ENCODE data around the gene ZNF593.

Gene ZNF593

GRCh38 chr1:26195805-26196204 is 26.1 kb downstream of the ZNF593 start:
- no peak for FAIRE-seq
- TF ChIP-seq POLR2AphosphoS5 (IDR thresholded peaks at IDR 0.05; ENCODE audit: low read depth, low read length) (no peak), POLR2A (IDR thresholded peaks at IDR 0.05; ENCODE audit: low read depth, low read length) (no peak), TAF1 (IDR thresholded peaks at IDR 0.05; ENCODE audit: borderline replicate concordance, low read depth, low read length) (no peak)
- no peak for DNase-seq (ENCODE audit: insufficient read length)

DNA sequence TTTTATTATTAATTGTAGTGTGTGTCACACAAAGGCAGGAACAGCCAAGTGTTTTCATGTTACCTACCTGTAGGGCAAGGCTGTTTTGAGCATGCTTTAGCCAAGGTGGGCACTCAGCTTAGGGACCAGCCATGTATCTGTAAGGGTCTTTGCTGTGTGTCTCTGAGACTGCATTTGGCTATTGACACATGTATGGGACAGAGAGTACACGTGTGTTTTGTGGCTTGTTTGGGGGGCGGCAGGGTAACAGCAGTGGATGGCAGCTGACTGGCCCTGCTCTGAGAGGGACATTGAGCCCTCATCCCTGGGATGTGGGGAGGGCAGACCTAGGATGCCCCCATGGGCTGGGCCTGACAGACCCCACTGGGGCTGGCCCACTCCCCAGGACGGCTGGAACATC is 27.6 kb downstream of the ZNF593 start:
- no peak for DNase-seq (ENCODE audit: insufficient read length)
- TF ChIP-seq POLR2AphosphoS5 (IDR thresholded peaks at IDR 0.05; ENCODE audit: low read depth, low read length) (no peak), TAF1 (IDR thresholded peaks at IDR 0.05; ENCODE audit: borderline replicate concordance, low read depth, low read length) (no peak), POLR2A (IDR thresholded peaks at IDR 0.05; ENCODE audit: low read depth, low read length) (no peak)
- no peak for FAIRE-seq

DNA sequence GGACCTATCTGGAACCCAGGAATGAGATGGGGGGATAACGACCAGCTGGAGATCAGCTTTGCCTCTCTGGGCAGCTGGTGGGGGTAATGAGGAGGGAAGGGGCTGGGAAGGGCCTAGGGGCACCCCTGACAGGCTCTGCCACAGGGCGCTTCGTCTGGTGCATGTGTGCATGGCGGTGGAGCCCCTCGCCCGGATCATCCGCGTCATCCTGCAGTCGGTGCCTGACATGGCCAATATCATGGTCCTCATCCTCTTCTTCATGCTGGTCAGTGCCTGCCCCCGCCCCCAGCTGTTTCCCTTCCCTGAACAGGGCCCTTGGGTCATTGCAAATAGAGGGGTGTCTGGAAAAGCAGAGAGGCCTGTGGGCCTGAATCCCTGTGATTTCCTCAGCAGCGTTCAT is 28.1 kb downstream of the ZNF593 start:
- TF ChIP-seq POLR2AphosphoS5 (IDR thresholded peaks at IDR 0.05; ENCODE audit: low read depth, low read length) (no peak), POLR2A (IDR thresholded peaks at IDR 0.05; ENCODE audit: low read depth, low read length) (no peak), TAF1 (IDR thresholded peaks at IDR 0.05; ENCODE audit: borderline replicate concordance, low read depth, low read length) (no peak)
- DNase-seq (ENCODE audit: insufficient read length) = no peak
- FAIRE-seq = no peak

GRCh38 chr1:26200413-26200812 is 30.7 kb downstream of the ZNF593 start:
- DNase-seq (ENCODE audit: insufficient read length) (no peak), FAIRE-seq (no peak)
- no peak for TF ChIP-seq POLR2AphosphoS5 (IDR thresholded peaks at IDR 0.05; ENCODE audit: low read depth, low read length)
- no peak for TF ChIP-seq TAF1 (IDR thresholded peaks at IDR 0.05; ENCODE audit: borderline replicate concordance, low read depth, low read length)
- TF ChIP-seq POLR2A (IDR thresholded peaks at IDR 0.05; ENCODE audit: low read depth, low read length) = no peak

GRCh38 chr1:26203642-26204318 is 34.1 kb downstream of the ZNF593 start:
- FAIRE-seq (no peak), DNase-seq (ENCODE audit: insufficient read length) (no peak)
- no peak for TF ChIP-seq POLR2AphosphoS5 (IDR thresholded peaks at IDR 0.05; ENCODE audit: low read depth, low read length)
- TF ChIP-seq TAF1 (IDR thresholded peaks at IDR 0.05; ENCODE audit: borderline replicate concordance, low read depth, low read length) = no peak
- TF ChIP-seq POLR2A (IDR thresholded peaks at IDR 0.05; ENCODE audit: low read depth, low read length) = no peak

GRCh38 chr1:26210147-26210870 is 40.6 kb downstream of the ZNF593 start:
- DNase-seq (ENCODE audit: insufficient read length) = no peak
- no peak for FAIRE-seq
- no peak for TF ChIP-seq POLR2AphosphoS5 (IDR thresholded peaks at IDR 0.05; ENCODE audit: low read depth, low read length)
- no peak for TF ChIP-seq POLR2A (IDR thresholded peaks at IDR 0.05; ENCODE audit: low read depth, low read length)
- no peak for TF ChIP-seq TAF1 (IDR thresholded peaks at IDR 0.05; ENCODE audit: borderline replicate concordance, low read depth, low read length)

DNA sequence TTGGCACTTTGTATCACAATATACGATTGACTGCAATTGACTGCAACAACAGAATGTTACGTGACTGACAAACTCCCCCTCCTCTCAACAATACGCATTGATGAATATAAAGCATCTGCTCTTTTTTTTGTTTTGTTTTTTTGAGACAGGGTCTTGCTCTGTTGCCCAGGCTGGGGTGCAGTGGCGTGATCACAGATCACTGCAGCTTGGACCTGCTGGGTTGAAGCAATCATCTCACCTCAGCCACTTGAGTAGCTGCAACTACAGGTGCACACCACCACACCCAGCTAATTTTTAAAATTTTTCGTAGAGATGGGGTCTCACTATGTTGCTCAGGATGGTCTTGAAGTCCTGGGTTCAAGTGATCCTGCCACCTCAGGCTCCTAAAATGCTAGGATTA is 43.0 kb downstream of the ZNF593 start:
- no peak for FAIRE-seq
- TF ChIP-seq POLR2A (IDR thresholded peaks at IDR 0.05; ENCODE audit: low read depth, low read length) (no peak), POLR2AphosphoS5 (IDR thresholded peaks at IDR 0.05; ENCODE audit: low read depth, low read length) (no peak), TAF1 (IDR thresholded peaks at IDR 0.05; ENCODE audit: borderline replicate concordance, low read depth, low read length) (no peak)
- no peak for DNase-seq (ENCODE audit: insufficient read length)

GRCh38 chr1:26213335-26213905 is 43.7 kb downstream of the ZNF593 start:
- FAIRE-seq = no peak
- TF ChIP-seq TAF1 (IDR thresholded peaks at IDR 0.05; ENCODE audit: borderline replicate concordance, low read depth, low read length) (no peak), POLR2A (IDR thresholded peaks at IDR 0.05; ENCODE audit: low read depth, low read length) (no peak), POLR2AphosphoS5 (IDR thresholded peaks at IDR 0.05; ENCODE audit: low read depth, low read length) (no peak)

GRCh38 chr1:26215246-26215645 is 45.5 kb downstream of the ZNF593 start:
- DNase-seq (ENCODE audit: insufficient read length) (no peak), FAIRE-seq (no peak)
- TF ChIP-seq TAF1 (IDR thresholded peaks at IDR 0.05; ENCODE audit: borderline replicate concordance, low read depth, low read length) (no peak), POLR2AphosphoS5 (IDR thresholded peaks at IDR 0.05; ENCODE audit: low read depth, low read length) (no peak), POLR2A (IDR thresholded peaks at IDR 0.05; ENCODE audit: low read depth, low read length) (no peak)

More at GRCh38 chr1:26213335-26213905, 43.7 kb downstream of the ZNF593 start:
- no peak for DNase-seq (ENCODE audit: insufficient read length)

DNA sequence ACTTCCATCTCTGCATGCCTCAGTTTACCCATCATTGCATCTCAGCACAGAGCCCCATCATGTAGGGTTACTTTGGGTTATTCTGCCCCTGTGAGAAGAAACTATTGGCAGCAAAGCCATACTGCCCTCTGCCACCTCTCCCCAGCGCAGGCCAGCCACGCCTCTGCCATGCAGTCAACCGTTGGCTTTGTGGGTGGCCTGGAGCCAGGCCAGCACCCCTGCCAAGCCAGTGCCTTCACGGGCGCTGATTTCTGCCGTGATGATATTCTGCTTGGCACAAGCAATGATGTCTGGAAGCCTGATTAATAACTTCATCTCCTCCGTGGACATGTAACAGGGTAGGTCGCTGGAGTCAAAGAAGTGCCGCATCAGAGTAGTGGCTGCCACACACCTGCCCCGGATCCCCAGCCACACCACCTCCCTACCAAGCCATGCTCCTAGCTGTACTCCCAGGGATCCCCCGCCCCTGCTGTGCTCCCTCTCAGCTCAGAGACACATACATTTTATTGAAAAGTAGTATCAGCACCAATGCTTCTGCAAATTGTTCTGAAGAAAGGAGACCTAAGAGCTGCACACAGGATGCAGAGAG is 49.3 kb downstream of the ZNF593 start:
- TF ChIP-seq TAF1 (IDR thresholded peaks at IDR 0.05; ENCODE audit: borderline replicate concordance, low read depth, low read length) (no peak), POLR2A (IDR thresholded peaks at IDR 0.05; ENCODE audit: low read depth, low read length) (no peak), POLR2AphosphoS5 (IDR thresholded peaks at IDR 0.05; ENCODE audit: low read depth, low read length) (no peak)
- DNase-seq (ENCODE audit: insufficient read length) (no peak), FAIRE-seq (no peak)

Data from GM12892 (cell line).